GM18909 (cell line): Measurements from ENCODE around the gene SLC25A41.
A peak's percentile ranks its signal among the peaks of the same experiment; 100 is the strongest.
"Not testable (repeated sequence)": the region's sequence is repeated elsewhere in the genome, so short reads cannot be mapped to it uniquely, and the experiment has no call there.

ENCODE experiments used
- ATAC-seq: cut with Tn5 transposase; IDR thresholded peaks from one replicate; pipeline ENCODE4 v1.9.1; 2021; ENCODE audit warnings: mild to moderate bottlenecking; ENCODE audit not compliant: unreplicated experiment, poor library complexity

Gene SLC25A41

DNA sequence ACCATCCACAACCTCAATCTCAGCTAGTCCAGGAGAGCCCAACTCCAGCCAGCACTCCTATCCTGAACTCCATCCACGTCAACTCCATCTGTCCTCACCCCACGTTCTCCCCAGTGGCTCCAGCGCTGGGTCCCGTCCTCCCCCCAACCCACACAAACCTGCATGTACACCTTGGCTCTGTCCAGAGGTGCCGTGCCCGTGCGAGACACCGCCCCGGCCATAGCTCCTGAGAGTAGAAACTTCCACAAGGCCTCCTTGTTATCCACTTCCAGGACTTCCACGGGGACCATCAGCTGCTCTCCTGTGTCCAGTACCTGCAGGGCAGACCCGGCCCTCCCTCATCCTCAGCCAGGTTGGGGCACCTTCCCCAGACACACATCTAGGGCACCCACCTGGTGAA is 1.7 kb downstream of the SLC25A41 start:
- ATAC-seq: no peak

- no peak for ATAC-seq
These were observed 3.9 kb downstream of the SLC25A41 start for GRCh38 chr19:6429419-6430221.

GRCh38 chr19:6428692-6429418 is 4.7 kb downstream of the SLC25A41 start:
- not testable (repeated sequence) for ATAC-seq

DNA sequence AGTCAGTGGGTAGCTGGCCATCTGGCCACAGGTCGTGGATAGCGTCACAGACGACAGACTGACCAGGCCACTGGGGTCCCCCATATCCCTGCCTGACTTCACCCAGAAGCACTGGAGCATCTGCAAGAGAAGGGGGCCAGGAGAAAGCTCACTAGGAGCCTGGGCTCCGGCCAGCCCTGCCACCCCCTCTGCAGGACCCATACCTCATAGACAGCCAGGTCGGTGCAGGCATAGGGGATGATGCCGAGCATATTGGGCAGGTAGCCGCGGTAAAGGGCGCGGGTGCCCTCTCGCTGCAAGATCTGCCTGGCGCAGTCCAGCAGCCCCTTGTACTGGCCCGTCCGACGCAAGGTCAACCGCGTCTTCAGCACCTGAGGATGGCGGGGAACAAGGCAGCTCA is 6.4 kb downstream of the SLC25A41 start:
- ATAC-seq: no peak

GRCh38 chr19:6425732-6426620 is 7.6 kb downstream of the SLC25A41 start:
- no peak for ATAC-seq

- peak; percentile 88 for ATAC-seq
These were observed 8.4 kb downstream of the SLC25A41 start for GRCh38 chr19:6424939-6425731.

GRCh38 chr19:6424195-6424938 is 9.2 kb downstream of the SLC25A41 start, which contains the start of gene KHSRP:
Gene KHSRP (minus strand): TSS chr19:6424811. CDS start chr19:6424701, 110 bp downstream.
- ATAC-seq: no peak

- ATAC-seq: no peak
These were observed 9.9 kb downstream of the SLC25A41 start for GRCh38 chr19:6423499-6424194.

DNA sequence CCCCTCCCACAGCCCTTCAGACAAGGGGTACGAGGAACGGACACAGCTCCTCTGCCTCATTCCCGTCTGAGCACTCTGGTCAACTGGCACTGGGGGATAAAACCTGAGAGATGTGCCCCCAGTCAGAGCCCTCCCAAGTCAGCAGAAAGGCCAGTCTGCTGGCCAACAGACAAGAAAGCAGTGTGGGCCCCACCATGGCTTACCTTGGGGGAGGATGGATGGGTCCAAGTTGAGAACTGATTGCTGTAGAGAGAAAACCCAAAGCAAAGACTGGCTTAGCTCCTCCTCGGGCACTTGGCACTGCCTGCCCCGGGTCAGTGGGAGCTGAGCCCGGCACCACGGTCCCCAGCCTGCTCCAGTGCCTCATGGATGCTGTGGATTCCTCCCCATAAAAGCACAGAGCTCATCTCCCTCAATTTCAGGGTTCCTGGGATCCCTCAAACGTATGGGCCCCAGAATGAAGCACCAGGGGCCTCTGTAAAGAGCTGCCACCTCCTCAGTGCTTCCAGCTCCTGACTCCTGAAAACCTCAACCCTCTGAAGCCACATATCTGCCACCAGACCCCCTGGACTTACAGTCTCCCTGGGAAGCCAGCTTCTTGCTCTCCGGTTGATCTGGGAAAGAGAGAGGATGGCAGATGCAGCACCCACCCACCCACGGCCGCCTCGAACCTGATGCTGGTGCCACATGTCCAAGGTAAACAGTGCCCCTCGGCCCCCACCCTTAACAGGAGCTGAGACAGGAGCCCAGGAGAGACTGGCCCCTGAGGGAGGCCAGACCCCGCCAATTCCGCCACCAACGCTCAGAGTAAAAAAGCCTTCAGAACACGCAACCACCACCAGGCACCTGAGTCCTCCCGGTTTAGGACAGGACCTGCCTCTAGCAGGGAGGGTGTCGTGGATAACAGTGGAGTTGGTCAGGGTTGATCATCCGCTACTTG is 12.2 kb downstream of the SLC25A41 start:
- no peak for ATAC-seq

- no peak for ATAC-seq
These were observed 15.0 kb downstream of the SLC25A41 start for GRCh38 chr19:6418562-6418932.

GRCh38 chr19:6417713-6418561 is 15.6 kb downstream of the SLC25A41 start:
- ATAC-seq: no peak

DNA sequence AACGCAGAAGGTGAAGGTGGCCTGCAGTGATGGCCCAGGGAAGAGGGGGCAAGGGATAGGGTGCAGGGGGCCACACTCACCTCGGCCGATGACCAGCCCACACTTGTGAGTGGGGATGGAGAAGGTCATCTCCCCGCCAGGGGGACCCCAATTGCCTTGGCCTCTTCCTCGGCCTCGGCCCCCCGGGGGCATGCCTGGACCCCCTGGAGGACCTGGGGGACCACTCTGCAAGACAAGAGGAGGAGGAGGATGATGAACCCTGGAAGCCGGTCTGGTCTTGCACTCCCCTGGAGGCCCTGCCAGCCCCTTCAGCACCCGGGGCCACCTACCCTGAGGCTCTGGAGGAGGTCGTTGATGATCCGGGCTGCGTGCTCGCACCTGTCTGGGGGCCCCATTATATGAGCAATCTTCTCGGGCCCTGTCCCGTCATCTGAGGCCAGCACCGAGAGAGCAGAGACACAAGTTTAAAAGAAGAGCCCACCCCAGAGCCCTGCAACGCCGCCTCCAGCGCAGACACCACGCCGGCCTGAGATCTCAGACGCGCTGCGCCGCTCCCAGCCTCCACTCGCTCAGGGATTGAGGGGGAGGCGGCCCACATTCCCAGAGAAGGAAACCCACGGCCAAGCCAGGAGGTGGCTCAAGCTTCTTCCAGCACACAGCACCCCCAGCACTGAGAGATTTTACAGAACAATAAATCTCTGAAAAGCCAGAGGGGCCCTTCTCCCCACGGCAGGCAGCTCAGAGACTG is 16.7 kb downstream of the SLC25A41 start:
- no peak for ATAC-seq

DNA sequence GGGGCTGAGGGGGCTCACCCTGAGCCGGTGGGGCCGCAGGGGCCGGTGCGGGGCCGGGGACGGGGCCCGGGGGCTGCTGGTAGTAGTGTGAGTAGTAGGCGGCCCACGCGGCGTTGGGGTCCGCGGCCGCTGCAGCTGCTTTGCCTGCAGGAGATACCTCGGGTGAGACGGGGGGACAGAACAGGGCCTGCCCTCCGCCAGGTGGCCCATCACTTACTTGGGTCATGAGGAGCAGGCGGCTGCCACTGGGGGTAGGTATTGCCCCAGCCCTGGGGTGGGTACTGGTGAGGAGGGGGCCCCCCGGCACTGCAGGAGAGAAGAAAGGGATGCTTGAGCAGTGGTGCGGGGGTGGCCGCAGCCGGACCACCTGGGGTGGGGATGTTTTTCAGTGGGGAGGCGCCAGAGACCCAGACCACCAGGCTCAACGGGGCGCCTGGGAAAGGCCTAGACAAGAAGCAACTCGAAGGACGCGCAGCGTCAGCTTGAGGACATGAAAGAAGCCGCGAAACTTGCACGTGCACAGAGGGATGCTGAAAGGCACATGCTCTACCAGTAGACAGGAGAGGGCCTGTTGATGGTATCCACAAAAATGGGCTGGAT is 17.9 kb downstream of the SLC25A41 start:
- no peak for ATAC-seq

GRCh38 chr19:6414793-6415590 is 18.6 kb downstream of the SLC25A41 start:
- no peak for ATAC-seq
